Calu3 (cell line): Measurements from ENCODE around the gene GLP2R. TPM values are rescaled to one million over a fixed set of nuclear protein-coding genes. Genes with fewer than 3 reads are reported as not detected.

Experiments
- BruUV-seq: library from RNA; stranded (reverse); fragments of 400-500 nt; replicated peaks from 2 replicates; lab custom pipeline; 2021; lab: Mats Ljungman, UMichigan
- CTCF ChIA-PET: fragments of 300-600 bp; sonication (Branson Sonifier 250); formaldehyde crosslinking; loops from one replicate; lab custom pipeline; 2022; ENCODE audit warnings: antibody characterized with exemption; lab: Charles Lee
- DNase-seq: peaks from one replicate; pipeline ENCODE4 v3.0.0; 2022
- H3K27ac Mint-ChIP-seq: one replicate; pipeline ENCODE4 v1.8.0; 2022; ENCODE audit warnings: mixed read lengths; ENCODE audit not compliant: unreplicated experiment
- H3K27me3 Mint-ChIP-seq: one replicate; pipeline ENCODE4 v1.8.0; 2022; ENCODE audit warnings: mixed read lengths; ENCODE audit not compliant: unreplicated experiment
- H3K36me3 Mint-ChIP-seq: one replicate; pipeline ENCODE4 v1.8.0; 2022; ENCODE audit warnings: mild to moderate bottlenecking, moderate library complexity, mixed read lengths; ENCODE audit not compliant: insufficient read depth, unreplicated experiment
- H3K4me1 Mint-ChIP-seq: one replicate; pipeline ENCODE4 v1.8.0; 2022; ENCODE audit warnings: mild to moderate bottlenecking, low read depth, mixed read lengths; ENCODE audit not compliant: unreplicated experiment
- H3K4me3 Mint-ChIP-seq: one replicate; pipeline ENCODE4 v1.8.0; 2022; ENCODE audit warnings: mild to moderate bottlenecking, low read depth, moderate library complexity, mixed read lengths; ENCODE audit not compliant: unreplicated experiment
- H3K9me3 Mint-ChIP-seq: one replicate; pipeline ENCODE4 v1.8.0; 2022; ENCODE audit warnings: low read depth, mixed read lengths; ENCODE audit not compliant: unreplicated experiment
- CTCF ChIP-seq: fragments of 200-600 bp; IDR thresholded peaks from one replicate; pipeline ENCODE4 v1.8.0; 2022; ENCODE audit warnings: antibody characterized with exemption; ENCODE audit not compliant: unreplicated experiment
- intact Hi-C: fragments of 100-400 bp; cut with micrococcal nuclease; formaldehyde crosslinking; loops from one replicate; pipeline ENCODE4 v1.10.0; 2022; ENCODE audit not compliant: unreplicated experiment
- total RNA-seq: library from RNA; stranded (reverse); gene quantifications from 2 replicates; pipeline ENCODE4 v1.2.3, GENCODE V29; 2022

GLP2R gene
- total RNA-seq, 1 experiment from 2014 or later = 0.59 TPM

GRCh38 chr17:9908649-9909042 is 82.9 kb downstream of the GLP2R start:
- intact Hi-C loops = no loop called here
- peaks cover 24% of the 10 kb centered on the region for H3K27me3 Mint-ChIP-seq
- CTCF ChIA-PET = no interaction called here
- H3K9me3 Mint-ChIP-seq = no peaks in the 10 kb centered on the region
- no TSS peak for BruUV-seq
- no peak for DNase-seq
- H3K4me3 Mint-ChIP-seq = no peak overlapping the region
- H3K36me3 Mint-ChIP-seq = peaks cover 4% of the 10 kb centered on the region
- no peaks in the 10 kb centered on the region for H3K4me1 Mint-ChIP-seq
- no peak for TF ChIP-seq CTCF
- H3K27ac Mint-ChIP-seq = no peak overlapping the region

GRCh38 chr17:9911089-9911488 is 85.4 kb downstream of the GLP2R start:
- TF ChIP-seq CTCF = no peak
- BruUV-seq = no TSS peak
- CTCF ChIA-PET = no interaction called here
- no peak overlapping the region for H3K4me3 Mint-ChIP-seq
- H3K9me3 Mint-ChIP-seq = no peaks in the 10 kb centered on the region
- peaks cover 4% of the 10 kb centered on the region for H3K36me3 Mint-ChIP-seq
- intact Hi-C loops = no loop called here
- DNase-seq = no peak
- no peaks in the 10 kb centered on the region for H3K4me1 Mint-ChIP-seq
- H3K27me3 Mint-ChIP-seq = peaks cover 43% of the 10 kb centered on the region
- H3K27ac Mint-ChIP-seq = no peak overlapping the region

GRCh38 chr17:9912121-9913099 is 86.7 kb downstream of the GLP2R start:
- Mint-ChIP-seq H3K9me3 (no peaks in the 10 kb centered on the region), H3K27me3 (peaks cover 44% of the 10 kb centered on the region), H3K36me3 (peaks cover 4% of the 10 kb centered on the region), H3K4me3 (no peak overlapping the region), H3K27ac (no peak overlapping the region), H3K4me1 (no peaks in the 10 kb centered on the region)
- DNase-seq = no peak
- intact Hi-C loops = no loop called here
- no TSS peak for BruUV-seq
- CTCF ChIA-PET = no interaction called here
- no peak for TF ChIP-seq CTCF

DNA sequence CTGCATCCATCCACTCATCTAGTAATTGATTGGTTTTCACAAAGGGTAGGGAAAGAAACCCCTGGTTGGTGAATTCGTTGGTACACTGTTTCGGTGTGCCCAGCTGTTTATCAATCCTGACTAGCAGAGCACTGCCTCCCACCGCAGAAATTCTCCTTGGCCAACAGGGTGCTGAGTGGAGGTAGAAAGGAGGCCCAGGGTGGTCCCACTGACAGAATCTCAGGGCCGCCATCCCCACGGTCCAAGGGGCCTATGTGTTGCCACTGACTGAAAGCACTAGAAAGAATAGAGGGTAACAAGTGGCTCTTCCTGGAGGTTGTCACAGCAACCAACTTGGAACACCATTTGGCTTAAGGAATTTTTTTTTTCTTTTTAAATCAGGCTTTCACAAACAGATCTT is 87.8 kb downstream of the GLP2R start:
- CTCF ChIA-PET = no interaction called here
- no peak for DNase-seq
- no peaks in the 10 kb centered on the region for H3K9me3 Mint-ChIP-seq
- intact Hi-C loops = no loop called here
- H3K27ac Mint-ChIP-seq = no peak overlapping the region
- H3K36me3 Mint-ChIP-seq = peaks cover 4% of the 10 kb centered on the region
- BruUV-seq = no TSS peak
- no peaks in the 10 kb centered on the region for H3K4me1 Mint-ChIP-seq
- H3K4me3 Mint-ChIP-seq = no peak overlapping the region
- peaks cover 43% of the 10 kb centered on the region for H3K27me3 Mint-ChIP-seq
- no peak for TF ChIP-seq CTCF
